Neural progenitor cell (in vitro differentiated cells): ENCODE data around the gene MOG. TPM values are rescaled to one million over a fixed set of nuclear protein-coding genes. Genes with fewer than 3 reads are reported as not detected.

Source experiments
- DNase-seq: peaks from one replicate; pipeline ENCODE4 v3.0.0-alpha.2; 2016; ENCODE audit warnings: low spot score
- H2AFZ ChIP-seq: fragments of 200-600 bp; sonication (generic); replicated peaks from 2 replicates; pipeline ENCODE4 v1.6.1; 2016; ENCODE audit warnings: antibody characterized with exemption
- H3F3A ChIP-seq: fragments of 200-600 bp; sonication (generic); 2 replicates; pipeline ENCODE4 v1.6.1; 2016; ENCODE audit warnings: antibody characterized with exemption, low read depth
- H3K27ac ChIP-seq: fragments of 200-600 bp; sonication (generic); 2 replicates; pipeline ENCODE4 v1.5.1; 2016; ENCODE audit warnings: mild to moderate bottlenecking
- H3K27me3 ChIP-seq: fragments of 200-600 bp; sonication (generic); 2 replicates; pipeline ENCODE4 v1.6.1; 2016; ENCODE audit warnings: mild to moderate bottlenecking, moderate library complexity
- H3K36me3 ChIP-seq: fragments of 200-600 bp; sonication (generic); 2 replicates; pipeline ENCODE4 v1.5.1; 2016
- H3K4me1 ChIP-seq: fragments of 200-600 bp; sonication (generic); 2 replicates; pipeline ENCODE4 v1.6.1; 2016; ENCODE audit warnings: mixed run types
- H3K4me2 ChIP-seq: fragments of 200-600 bp; sonication (generic); 2 replicates; pipeline ENCODE4 v1.6.1; 2016
- H3K4me3 ChIP-seq: fragments of 200-600 bp; sonication (generic); 2 replicates; pipeline ENCODE4 v1.5.1; 2016
- H3K79me2 ChIP-seq: fragments of 200-600 bp; sonication (generic); 2 replicates; pipeline ENCODE4 v1.6.1; 2016; ENCODE audit warnings: low read depth
- H3K9ac ChIP-seq: fragments of 200-600 bp; sonication (generic); 2 replicates; pipeline ENCODE4 v1.6.1; 2016
- H3K9me3 ChIP-seq: fragments of 200-600 bp; sonication (generic); 2 replicates; pipeline ENCODE4 v1.5.1; 2016; ENCODE audit warnings: low read depth
- H4K20me1 ChIP-seq: fragments of 200-600 bp; sonication (generic); 2 replicates; pipeline ENCODE4 v1.6.1; 2016; ENCODE audit warnings: low read depth
- H3K27ac Mint-ChIP-seq: 3 replicates; pipeline ENCODE4 v1.8.0; 2021; ENCODE audit warnings: mixed read lengths
- H3K27me3 Mint-ChIP-seq: 2 replicates; pipeline ENCODE4 v1.8.0; 2022; ENCODE audit warnings: low read depth, mild to moderate bottlenecking, inconsistent platforms, moderate library complexity, mixed read lengths; ENCODE audit not compliant: insufficient read depth
- H3K36me3 Mint-ChIP-seq: 3 replicates; pipeline ENCODE4 v1.8.0; 2021; ENCODE audit warnings: mixed read lengths
- H3K4me1 Mint-ChIP-seq: 3 replicates; pipeline ENCODE4 v1.8.0; 2021; ENCODE audit warnings: mixed read lengths
- H3K4me3 Mint-ChIP-seq: 3 replicates; pipeline ENCODE4 v1.8.0; 2021; ENCODE audit warnings: mild to moderate bottlenecking, moderate library complexity, mixed read lengths
- H3K9me3 Mint-ChIP-seq: 3 replicates; pipeline ENCODE4 v1.8.0; 2020; ENCODE audit warnings: mixed read lengths
- CTCF ChIP-seq: fragments of 200-600 bp; sonication (generic); IDR thresholded peaks from 2 replicates; pipeline ENCODE4 v1.5.1; 2017; ENCODE audit warnings: antibody characterized with exemption, mild to moderate bottlenecking
- EZH2 ChIP-seq: fragments of 200-600 bp; sonication (generic); IDR thresholded peaks from 2 replicates; pipeline ENCODE4 v1.6.1; 2017; ENCODE audit warnings: antibody characterized with exemption, mild to moderate bottlenecking, moderate library complexity
- EZH2phosphoT487 ChIP-seq: fragments of 200-600 bp; sonication (generic); IDR thresholded peaks from 2 replicates; pipeline ENCODE4 v1.6.1; 2017; ENCODE audit warnings: antibody characterized with exemption
- total RNA-seq: library from RNA; depleted of rRNA; stranded (reverse); fragments of >200 nt; gene quantifications from 2 replicates; pipeline ENCODE4 v1.2.3, GENCODE V29; 2015; ENCODE audit warnings: low replicate concordance

Gene MOG
- total RNA-seq, 1 donor from 2014 or later, result not detected

GRCh38 chr6:29679962-29680361 lies 23.1 kb downstream of the MOG start:
- Mint-ChIP-seq H3K36me3 (no peaks in the 10 kb centered on the region), H3K27ac (no peak overlapping the region), H3K4me1 (peaks cover 2% of the 10 kb centered on the region), H3K9me3 (peaks cover 3% of the 10 kb centered on the region), H3K4me3 (no peak overlapping the region), H3K27me3 (no peaks in the 10 kb centered on the region)
- H2AFZ ChIP-seq, result no peak overlapping the region
- no peaks in the 10 kb centered on the region for H3K9me3 ChIP-seq
- H3K9ac ChIP-seq, result no peak overlapping the region
- H3K4me2 ChIP-seq, result no peak overlapping the region
- H3K4me3 ChIP-seq, result no peak overlapping the region
- no peaks in the 10 kb centered on the region for H3K27me3 ChIP-seq
- H3K36me3 ChIP-seq, result no peaks in the 10 kb centered on the region
- no peaks in the 10 kb centered on the region for H3F3A ChIP-seq
- no peak for DNase-seq
- H4K20me1 ChIP-seq, result no peaks in the 10 kb centered on the region
- no peak overlapping the region for H3K27ac ChIP-seq
- H3K79me2 ChIP-seq, result no peaks in the 10 kb centered on the region
- H3K4me1 ChIP-seq, result peaks cover 6% of the 10 kb centered on the region
- TF ChIP-seq EZH2phosphoT487, result no peak
- no peak for TF ChIP-seq CTCF
- TF ChIP-seq EZH2, result no peak

- TF ChIP-seq EZH2, result no peak
- no peak for TF ChIP-seq EZH2phosphoT487
- no peak for TF ChIP-seq CTCF
- no peak overlapping the region for H3K4me3 Mint-ChIP-seq
- no peaks in the 10 kb centered on the region for H4K20me1 ChIP-seq
- H3K9ac ChIP-seq, result no peak overlapping the region
- H3K9me3 Mint-ChIP-seq, result peaks cover 3% of the 10 kb centered on the region
- H3K4me1 ChIP-seq, result peaks cover 6% of the 10 kb centered on the region
- H3K27me3 ChIP-seq, result no peaks in the 10 kb centered on the region
- no peaks in the 10 kb centered on the region for H3K79me2 ChIP-seq
- no peak overlapping the region for H2AFZ ChIP-seq
- H3K4me3 ChIP-seq, result no peak overlapping the region
- H3F3A ChIP-seq, result no peaks in the 10 kb centered on the region
- no peak overlapping the region for H3K27ac Mint-ChIP-seq
- DNase-seq, result no peak
- no peak overlapping the region for H3K27ac ChIP-seq
- no peak overlapping the region for H3K4me2 ChIP-seq
- no peaks in the 10 kb centered on the region for H3K9me3 ChIP-seq
- H3K4me1 Mint-ChIP-seq, result peaks cover 2% of the 10 kb centered on the region
- H3K36me3 ChIP-seq, result no peaks in the 10 kb centered on the region
- no peaks in the 10 kb centered on the region for H3K27me3 Mint-ChIP-seq
- H3K36me3 Mint-ChIP-seq, result no peaks in the 10 kb centered on the region
These were observed 23.5 kb downstream of the MOG start for GRCh38 chr6:29680416-29680815.

GRCh38 chr6:29680904-29681303 lies 24.0 kb downstream of the MOG start, which contains the start of gene ZFP57:
Gene ZFP57 (minus strand): TSS chr6:29681152. CDS start chr6:29677003, 4,149 bp downstream.
- no peaks in the 10 kb centered on the region for H4K20me1 ChIP-seq
- Mint-ChIP-seq H3K4me1 (peaks cover 2% of the 10 kb centered on the region), H3K36me3 (no peaks in the 10 kb centered on the region), H3K27me3 (no peaks in the 10 kb centered on the region), H3K4me3 (no peak within 1 kb of the TSS), H3K9me3 (peaks cover 3% of the 10 kb centered on the region), H3K27ac (no peak within 1 kb of the TSS)
- no peak within 1 kb of the TSS for H2AFZ ChIP-seq
- H3K4me3 ChIP-seq, result no peak within 1 kb of the TSS
- H3K9me3 ChIP-seq, result no peaks in the 10 kb centered on the region
- H3K4me2 ChIP-seq, result no peak within 1 kb of the TSS
- H3K9ac ChIP-seq, result no peak within 1 kb of the TSS
- H3K36me3 ChIP-seq, result no peaks in the 10 kb centered on the region
- no peak for DNase-seq
- H3K27ac ChIP-seq, result no peak within 1 kb of the TSS
- no peaks in the 10 kb centered on the region for H3K27me3 ChIP-seq
- H3K79me2 ChIP-seq, result no peaks in the 10 kb centered on the region
- TF ChIP-seq CTCF (no peak), EZH2phosphoT487 (no peak), EZH2 (no peak)
- H3F3A ChIP-seq, result no peaks in the 10 kb centered on the region
- peaks cover 6% of the 10 kb centered on the region for H3K4me1 ChIP-seq
